AML-193 (cell line): ENCODE data around the gene SNX21.
"Not testable (repeated sequence)": the region's sequence is repeated elsewhere in the genome, so short reads cannot be mapped to it uniquely, and the experiment has no call there.

Experiments
- DNase-seq, 2 experiments: peaks; one replicate each; lab custom pipeline; 2025; lab: John Stamatoyannopoulos, UW

SNX21 gene

DNA sequence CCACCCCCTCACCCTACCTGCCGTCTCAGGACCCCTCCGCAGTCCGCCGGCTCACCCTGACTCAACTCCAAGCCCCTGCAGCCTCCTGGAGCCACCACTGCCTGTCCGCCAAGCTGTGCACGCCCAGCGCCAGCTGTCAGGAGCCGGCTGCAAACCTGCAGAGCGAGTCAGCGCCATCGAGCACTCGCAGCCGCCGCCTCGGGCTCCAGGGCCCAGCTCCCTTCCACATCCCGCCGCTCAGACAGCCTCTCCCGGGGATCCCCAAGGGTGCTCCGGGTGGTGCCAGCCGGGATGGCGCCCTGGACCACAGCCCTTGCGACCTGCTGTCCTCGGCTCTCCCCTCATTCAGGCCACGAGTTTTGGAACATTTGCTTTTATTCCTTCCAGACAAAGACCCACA, 10.7 kb upstream of the SNX21 start:
- DNase-seq: no peak

DNA sequence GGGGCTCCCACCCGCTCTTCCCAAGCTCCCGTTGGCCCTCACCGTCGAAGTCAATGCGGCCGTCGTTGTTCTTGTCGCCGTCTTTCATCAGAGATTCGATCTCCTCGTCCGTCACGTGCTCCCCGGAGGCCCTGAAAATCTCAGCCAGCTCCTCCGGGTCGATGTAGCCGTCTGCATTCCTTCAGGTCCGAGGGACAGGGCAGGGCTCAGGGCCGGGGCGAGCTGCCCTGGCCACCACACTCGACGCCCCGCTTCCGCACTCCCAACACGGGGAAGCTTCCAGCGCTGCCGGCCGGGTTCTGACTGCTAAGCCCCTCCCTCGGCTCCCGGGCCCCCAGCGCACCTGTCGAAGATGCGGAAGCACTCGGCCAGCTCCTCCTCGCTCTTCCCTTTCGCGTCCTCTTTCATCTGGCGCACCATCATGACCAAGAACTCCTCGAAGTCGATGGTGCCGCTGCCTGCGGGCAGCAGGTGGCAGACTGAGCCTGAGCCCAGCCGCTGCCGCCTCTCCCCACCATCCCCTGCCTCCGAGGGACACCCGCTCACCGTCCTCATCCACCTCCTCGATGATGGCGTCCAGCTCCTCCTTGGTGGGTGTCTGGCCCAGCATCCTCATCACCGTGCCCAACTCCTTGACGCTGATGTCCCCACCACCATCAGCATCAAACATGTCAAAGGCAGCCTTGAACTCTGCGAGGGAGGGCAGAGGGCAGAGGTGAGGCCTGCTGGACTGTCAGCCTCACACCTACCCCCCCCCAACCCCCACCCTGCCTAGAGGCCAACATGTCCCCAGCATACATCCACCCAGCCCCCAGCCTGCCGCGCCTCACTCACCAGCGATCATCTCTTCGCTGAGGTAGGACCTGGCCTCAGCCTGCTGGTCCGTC, 9.4 kb upstream of the SNX21 start:
- no peak for DNase-seq

DNA sequence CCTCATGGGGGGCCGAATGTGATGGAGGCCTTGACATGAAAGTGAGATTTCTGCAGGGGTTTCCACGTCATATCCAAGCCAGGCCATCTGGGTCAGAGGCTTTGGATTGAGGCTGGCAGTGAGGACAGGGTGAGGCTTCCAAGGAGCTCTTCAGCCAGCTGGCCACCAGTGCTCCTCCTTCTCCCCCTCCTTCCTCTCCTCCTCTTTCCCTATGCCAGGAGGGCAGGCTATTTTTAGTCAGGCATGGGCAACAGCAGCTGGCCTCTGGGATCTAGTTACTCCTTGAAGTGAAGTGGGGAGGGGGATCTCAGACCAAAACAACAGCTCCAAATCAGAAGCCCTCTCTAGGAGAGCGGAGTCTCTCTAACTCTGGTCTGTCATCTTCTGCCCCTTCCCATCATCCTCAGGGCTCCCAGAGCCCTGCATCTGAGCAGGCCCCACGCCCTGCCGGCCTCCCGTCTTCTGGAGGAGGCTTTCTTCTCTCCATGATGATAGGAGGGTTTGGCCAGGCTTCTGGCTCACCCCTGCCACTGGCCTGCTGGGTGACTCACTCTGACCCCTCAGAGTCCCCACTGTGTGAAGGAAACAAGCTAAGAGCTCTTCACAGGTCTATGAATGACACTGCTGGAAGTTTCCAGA, 7.1 kb upstream of the SNX21 start:
- no peak for DNase-seq

DNA sequence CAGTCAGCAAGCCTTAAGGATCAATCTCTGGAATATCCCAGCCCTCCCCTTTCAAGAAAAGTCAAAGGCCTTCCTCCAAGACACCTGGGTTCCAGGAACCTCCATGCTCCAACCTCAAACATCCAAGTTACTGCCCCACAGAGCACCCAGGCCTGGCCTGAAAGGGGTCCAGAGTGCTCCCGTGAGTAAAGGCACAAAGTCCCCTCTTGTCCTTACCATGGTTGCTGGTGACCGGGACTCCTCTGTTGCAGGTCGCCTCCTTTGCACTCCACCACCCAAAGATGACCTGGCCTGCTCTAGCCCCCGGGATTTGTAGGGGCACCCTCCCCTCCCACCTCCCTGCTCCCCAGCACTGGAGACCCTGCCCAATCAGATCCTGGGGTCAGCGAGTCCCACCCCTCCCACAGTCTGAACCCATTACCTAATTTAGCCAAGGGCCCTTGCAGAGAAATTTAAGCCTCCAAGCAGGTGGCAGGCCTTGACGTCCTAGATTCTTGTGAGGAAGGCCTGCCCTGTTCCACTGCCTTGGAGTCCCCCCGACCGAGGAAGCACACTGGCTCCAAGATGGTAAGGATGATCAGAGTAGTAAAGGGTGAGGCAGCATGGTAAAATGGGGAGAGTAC, 6.5 kb upstream of the SNX21 start, which contains the start of gene TNNC2:
TSS of gene TNNC2 (minus strand) at position 283 of the 623 bp plus-strand sequence. CDS start at position 219, 64 bp downstream.
- DNase-seq: no peak

DNA sequence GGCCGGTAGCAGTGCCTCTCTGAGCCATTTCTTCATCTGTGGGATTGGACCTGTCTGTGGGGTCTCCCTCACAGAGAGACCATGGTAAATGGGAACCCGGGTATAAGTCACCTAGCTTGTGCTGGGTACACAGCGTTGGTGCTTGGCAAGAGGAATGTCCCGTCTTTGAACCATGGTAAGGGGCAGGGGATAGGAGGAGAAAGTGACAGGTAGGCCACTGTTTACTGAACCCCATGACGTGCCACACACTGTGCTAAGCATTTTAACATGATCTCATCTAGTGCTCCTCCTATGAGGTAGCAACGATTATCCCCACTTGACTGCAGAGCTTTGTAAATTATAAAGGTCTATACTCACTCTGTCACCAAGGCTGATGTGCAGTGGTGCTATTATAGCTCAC, 5.9 kb upstream of the SNX21 start:
- DNase-seq: no peak

DNA sequence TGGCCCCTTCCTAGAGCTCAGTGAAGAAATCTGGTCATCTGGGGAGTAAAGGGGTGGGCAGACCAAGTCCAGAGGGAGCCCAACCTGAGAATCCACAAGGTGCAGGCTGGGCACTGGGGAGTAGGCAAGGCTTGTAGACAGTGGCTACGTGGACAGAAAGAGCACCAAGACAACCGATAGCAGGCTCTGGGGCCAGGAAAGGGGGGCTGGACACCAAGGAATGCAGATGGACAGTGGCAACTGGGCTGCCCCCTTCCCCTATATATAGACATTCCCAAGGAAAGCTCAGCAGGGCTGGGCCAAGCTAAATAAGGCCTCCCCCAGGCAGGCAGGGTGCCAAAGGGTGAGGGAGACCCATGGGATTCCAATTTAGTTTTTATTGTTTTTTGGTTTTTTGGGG, 5.0 kb upstream of the SNX21 start:
- no peak for DNase-seq

DNA sequence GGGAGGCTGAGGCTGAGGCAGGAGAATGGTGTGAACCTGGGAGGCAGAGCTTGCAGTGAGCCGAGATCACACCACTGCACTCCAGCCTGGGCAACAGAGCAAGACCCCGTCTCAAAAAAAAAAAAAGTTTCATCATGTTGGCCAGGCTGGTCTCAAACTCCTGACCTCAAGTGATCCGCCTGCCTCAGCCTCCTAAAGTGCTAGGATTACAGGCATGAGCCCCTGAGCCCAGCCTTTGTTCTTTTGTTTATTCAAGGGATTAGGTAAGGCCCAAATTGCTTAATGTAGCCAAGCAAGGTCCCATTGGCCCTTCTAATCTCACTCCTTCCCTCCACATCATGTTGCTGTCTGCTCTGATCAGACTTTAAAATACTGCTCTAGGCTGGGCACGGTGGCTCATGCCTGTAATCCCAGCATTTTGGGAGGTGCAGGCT, 3.9 kb upstream of the SNX21 start:
- not testable (repeated sequence) for DNase-seq

DNA sequence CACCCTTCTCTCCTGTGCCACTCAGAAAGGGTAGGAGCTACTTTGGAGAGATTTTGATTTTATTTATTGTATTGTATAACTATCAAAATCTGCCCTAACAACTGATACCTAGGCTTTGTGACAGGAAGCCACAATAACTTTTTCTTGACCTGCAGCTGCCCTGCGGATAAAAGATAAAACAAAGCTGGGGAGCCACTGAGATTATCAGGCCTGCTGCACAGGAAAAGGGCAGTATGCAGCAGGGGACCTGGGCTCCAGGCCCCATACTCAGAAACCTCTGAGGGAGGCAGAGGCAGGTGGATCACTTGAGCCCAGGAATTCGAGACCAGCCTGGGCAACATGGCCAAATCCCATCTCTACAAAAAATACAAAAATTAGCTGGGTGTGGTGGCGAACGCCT, 980 bp upstream of the SNX21 start:
- no peak for DNase-seq

DNA sequence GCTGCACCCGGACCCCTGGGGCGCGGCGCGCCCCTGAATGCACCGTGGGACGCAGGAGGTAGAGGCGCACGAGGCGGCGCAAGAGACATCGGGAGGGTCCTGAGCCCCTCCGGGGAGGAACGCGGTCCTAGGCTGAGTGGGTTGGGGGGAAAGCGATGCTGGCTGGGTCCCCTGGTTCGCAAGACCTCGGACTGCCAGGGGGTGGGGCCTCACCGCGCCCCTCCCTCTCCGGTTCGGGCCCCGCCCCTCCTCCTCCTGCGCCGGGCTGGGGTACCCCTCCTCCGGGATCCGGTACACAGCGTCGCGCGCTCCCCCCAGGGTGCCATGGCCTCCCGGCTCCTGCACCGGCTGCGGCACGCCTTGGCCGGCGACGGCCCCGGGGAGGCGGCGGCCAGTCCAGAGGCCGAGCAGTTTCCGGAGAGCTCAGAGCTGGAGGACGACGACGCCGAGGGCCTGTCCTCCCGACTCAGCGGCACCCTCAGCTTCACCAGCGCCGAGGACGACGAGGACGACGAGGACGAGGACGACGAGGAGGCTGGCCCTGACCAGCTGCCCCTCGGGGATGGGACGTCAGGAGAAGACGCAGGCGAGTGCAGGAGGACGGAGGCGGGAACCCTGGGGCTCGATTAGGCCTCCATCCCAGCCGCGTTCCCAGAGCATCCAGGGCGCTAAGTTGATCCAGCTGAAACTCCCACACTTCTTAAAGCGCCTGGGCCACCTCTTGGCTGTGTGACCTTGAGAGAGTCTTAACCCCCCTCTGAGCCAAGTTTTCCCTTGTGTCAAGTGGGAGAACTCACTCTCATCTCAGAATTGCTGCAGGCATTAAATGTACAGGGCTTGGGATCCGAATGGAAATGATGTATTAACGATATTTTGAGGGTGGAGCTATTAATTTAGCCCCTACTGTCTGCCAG, 541 bp downstream of the SNX21 start:
- no peak for DNase-seq

DNA sequence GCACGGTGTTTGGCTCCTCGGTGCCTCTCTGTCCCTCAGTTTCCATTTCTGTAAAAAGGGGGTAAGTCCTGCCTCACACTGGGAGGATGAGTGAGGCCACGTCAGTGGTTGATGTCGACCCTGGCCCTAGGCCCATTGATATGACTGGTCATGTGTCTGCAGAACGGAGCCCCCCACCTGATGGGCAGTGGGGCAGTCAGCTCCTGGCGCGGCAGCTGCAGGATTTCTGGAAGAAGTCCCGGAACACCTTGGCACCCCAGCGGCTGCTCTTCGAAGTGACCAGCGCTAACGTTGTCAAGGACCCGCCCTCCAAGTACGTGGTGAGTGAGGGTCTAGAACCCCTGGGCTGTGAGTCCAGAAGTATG, 1.2 kb downstream of the SNX21 start:
- DNase-seq: no peak

DNA sequence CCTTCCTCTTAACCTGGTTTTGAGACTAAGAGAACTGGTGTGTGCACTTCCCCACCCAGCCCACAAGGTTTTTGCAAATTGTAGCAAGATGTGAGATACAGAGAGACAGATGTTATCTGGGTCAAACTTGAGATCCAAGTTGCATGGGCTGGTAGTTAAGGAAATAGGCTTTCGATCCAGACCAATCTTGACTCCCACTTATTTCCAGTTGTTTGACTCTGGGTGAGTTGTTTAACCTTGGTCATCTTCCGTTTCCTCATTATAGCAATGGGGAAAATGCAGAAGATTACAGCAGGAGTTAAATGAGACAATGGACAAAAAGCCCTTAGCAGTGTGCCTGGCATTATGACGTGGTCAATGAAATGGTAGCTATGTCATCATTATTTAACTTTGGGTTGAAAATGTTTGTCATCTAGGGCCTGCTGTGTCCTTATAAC, 1.7 kb downstream of the SNX21 start:
- DNase-seq: peak in 1 of 2 experiments; percentile 13

DNA sequence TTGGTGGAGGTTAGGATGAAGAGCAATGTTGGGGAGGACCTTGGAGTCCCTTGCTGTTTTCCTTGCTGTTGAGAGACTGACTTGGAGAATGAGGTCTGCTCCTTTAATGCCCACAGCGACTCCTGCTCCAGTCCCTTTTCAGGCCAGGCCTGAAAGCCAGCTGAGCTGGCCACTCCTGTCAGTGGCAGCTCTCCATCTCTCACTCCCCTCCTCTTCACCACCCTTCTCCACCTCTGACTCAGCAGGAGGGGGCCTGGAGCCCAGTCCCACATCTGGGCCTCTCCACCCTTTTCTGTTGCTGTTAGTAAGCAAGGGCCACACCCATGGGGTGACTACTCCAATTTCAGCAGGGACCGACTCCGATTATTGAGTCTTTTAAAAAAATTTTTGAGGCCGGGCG, 2.2 kb downstream of the SNX21 start:
- no peak for DNase-seq

DNA sequence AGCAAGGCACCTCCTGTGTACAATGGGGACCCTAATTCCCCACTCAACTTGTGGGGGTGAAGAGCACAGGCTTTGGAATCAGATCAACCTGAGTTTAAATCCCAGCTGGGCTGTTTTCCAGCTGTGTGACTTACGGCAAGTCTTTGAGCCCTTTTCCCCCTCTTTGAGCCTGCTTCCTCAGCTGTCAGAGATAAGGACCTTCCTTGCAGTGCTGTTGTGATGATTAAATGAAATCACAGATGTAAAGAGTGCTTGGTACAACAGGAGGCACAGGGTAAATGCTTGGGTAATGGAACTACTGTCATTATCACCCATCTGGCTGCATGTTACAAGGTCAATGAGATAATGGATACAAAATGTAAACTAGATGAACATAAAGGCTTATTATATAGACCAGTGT, 3.2 kb downstream of the SNX21 start:
- DNase-seq: no peak

DNA sequence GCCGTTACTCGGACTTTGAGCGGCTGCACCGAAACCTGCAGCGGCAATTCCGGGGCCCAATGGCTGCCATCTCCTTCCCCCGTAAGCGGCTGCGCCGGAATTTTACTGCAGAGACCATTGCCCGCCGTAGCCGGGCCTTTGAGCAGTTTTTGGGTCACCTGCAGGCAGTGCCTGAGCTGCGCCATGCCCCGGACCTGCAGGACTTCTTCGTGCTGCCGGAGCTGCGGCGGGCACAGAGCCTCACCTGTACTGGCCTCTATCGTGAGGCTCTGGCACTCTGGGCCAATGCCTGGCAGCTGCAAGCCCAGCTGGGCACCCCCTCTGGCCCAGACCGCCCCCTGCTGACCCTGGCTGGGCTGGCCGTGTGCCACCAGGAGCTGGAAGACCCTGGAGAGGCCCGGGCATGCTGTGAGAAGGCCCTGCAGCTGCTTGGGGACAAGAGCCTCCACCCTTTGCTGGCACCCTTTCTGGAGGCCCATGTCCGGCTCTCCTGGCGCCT, 7.2 kb downstream of the SNX21 start:
- no peak for DNase-seq

DNA sequence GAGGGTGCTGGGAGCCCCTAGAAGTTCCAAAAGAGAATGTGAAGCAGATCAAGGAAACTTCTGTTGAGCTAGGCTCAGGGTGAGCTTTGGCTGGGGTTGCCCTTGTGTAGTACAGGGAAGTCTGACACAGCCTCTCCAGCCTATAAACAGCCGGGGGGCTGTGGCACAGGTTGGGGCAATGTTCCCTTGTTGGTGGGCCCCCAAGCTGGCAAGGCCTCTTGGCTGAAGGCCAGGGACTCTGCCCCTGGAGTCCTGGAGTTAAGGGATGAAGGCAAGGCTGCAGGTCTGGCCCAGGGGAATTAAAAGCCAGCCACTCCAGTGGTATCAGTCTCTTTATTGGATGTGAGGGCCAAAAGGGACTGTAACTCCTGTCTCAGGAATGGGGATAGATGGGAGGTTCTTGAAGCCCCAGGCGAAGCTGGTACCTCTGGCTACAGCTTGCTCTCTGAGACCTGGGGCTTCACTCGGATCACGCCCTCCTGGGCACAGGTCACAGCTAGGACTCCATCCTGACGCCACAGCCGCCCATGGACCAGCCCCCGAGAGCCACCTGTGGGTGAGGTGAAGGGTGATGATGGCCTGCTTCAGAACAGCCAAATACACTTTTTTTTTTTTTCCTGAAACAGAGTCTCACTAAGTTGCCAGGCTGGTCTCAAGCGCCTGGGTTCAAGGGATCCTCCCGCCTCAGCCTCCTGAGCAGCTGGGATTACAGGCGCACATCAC, 8.0 kb downstream of the SNX21 start:
- no peak for DNase-seq

DNA sequence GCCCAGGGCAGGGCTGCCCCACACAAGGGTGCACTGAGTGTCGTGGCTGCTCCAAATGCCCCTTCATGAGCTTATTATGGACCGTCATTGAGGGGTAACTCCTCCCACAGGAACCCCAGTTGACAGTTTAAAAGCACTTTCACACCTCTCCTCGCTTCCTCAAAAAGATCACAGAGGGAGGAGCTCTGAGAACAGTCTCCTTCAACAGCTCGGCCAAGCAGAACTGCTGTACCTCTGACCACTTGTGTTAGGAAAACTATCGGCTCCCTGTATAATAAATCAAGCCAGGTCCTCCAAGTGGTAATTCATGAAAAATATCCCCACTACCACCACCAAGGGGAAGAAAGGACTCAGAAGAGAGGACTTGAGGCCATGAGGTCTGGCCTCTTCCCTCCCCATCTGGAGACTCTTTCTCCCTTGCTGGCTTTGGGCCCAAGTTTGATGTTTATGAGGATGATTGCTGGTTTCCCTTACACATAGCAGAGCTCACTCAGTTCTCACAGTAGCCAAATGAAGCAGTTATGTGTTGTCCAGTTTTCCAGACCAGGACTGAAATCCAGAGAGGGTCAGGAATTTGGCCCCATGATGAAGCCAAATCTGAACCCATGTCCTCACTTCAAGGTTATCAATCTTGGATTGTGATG, 8.7 kb downstream of the SNX21 start:
- no peak for DNase-seq

DNA sequence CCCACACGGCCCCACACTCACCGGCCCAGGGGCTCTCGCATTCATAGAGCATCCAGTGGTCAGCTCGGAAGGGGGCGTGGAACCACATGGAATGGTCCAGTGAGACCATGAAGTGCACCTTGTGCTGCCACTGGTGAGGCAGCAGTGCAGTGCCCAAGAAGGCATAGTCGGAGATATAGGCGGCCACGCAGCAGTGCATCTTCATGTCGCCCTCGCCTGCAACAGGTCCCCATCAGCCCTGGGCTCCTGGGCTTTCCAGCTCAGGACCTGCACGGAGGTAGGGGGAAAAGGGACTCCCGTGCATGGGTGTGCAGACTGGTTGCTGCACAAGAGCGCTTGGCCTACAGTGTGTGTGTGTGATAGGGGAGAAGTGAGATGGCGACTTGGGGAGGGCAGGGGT, 9.9 kb downstream of the SNX21 start:
- no peak for DNase-seq

DNA sequence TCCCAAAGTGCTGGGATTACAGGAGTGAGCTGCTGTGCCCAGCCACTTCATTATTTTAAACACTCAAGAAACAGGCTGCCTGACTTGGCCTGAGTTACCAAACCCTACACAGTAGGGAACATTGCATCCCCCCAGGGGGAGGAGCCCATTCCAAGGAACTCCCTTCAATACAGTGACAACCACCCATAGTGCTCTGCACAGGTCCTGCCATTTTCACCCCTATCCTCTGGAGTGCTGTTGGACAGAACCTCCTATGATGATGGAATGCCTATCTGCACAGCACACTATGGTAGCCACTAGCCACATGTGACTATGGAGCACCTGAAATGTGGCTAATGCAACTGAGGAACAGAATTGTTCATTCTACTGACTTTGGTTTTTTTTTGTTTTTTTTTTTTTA, 11.9 kb downstream of the SNX21 start:
- no peak for DNase-seq

DNA sequence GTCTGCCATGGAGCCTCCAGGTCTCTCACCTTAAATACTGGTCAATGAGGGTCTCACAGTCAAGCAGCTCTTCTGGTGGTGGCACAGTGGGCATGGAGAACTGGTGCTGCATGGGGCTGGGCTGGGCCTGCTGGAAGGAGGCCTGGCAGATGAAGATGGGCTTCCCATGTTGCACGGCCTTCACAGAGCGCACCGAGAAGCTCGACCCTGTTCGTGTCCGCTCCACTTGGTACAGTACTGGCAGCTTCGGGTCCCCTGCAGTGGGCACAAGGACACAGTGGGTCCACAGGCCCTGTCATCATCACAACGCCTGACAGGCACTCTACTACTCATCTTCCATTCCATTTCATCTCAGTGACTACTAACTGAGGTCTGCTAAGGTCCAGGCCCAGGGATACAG, 14.8 kb downstream of the SNX21 start:
- no peak for DNase-seq

DNA sequence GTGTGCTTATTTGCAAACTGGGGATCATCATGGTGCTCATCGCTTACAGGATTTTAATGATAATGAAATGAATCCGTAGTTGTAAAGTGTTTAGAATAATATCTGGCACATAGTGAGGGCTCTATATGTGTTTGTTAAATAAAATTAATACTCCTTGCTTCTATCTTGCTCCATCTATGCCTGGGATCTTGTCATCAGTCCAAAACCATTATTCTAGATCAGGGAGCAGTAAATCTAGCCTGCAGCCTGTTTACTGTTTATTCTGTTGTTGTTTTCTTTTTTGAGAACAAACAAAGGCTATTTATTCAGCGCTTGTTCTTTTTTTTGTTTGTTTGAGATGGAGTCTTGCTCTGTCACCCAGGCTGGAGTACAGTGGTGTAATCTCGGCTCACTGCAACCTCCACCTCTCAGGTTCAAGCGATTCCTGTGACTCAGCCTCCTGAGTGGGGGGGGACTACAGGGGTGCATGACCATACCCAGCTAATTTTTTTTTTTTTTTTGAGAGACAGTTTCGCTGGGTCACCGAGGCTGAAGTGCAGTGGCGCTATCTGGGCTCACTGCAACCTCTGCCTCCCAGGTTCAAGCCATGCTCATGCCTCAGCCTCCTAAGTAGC, 15.5 kb downstream of the SNX21 start:
- no peak for DNase-seq
